HG03378 (cell line): ENCODE data around the gene AKR1D1.
"Not testable (repeated sequence)": the region's sequence is repeated elsewhere in the genome, so short reads cannot be mapped to it uniquely, and the experiment has no call there.

ENCODE experiments used
- ATAC-seq: cut with Tn5 transposase; IDR thresholded peaks from one replicate; pipeline ENCODE4 v1.9.1; 2021; ENCODE audit warnings: mild to moderate bottlenecking, moderate library complexity; ENCODE audit not compliant: unreplicated experiment

AKR1D1 gene, protein sequence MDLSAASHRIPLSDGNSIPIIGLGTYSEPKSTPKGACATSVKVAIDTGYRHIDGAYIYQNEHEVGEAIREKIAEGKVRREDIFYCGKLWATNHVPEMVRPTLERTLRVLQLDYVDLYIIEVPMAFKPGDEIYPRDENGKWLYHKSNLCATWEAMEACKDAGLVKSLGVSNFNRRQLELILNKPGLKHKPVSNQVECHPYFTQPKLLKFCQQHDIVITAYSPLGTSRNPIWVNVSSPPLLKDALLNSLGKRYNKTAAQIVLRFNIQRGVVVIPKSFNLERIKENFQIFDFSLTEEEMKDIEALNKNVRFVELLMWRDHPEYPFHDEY

DNA sequence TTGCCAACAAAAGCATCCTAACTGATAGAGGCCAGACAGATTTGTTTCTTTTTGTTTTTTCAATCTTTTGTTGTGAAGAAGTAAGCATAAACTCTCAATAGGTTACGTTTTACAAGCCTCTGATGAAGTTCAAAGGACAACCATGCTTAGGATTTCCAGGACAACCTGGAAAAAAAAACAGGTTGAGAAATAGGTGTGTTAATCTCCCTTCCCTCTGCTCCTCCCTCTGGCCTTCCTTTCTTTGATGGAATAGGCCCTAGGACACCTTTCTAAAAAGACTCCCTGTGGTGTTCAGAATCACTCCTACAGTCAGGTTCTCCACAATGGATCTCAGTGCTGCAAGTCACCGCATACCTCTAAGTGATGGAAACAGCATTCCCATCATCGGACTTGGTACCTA is at the start of gene AKR1D1:
AKR1D1 (plus strand) TSS at position 264 of the 400 bp plus-strand sequence; CDS start at position 324, 60 bp downstream.
- ATAC-seq: no peak

DNA sequence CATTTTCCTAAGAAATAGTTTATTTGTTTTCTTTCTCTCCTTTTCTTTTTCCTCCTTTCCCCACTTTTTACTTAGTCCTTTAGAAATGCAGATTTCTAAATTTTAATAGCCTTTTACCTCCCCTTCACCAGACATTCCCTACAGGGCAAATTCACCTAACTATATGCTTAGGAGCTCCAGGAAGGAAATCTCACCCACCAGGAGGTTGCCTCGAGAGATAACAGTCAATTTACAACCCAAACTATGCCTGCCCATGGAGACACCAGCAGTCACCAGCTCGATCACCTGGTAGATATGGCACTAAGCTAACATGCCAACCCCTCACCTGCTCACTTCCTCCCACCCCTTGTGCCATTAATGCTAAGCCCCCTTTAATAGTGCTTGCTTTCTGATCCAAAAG is 49.2 kb upstream of the AKR1D1 start:
- ATAC-seq: no peak

DNA sequence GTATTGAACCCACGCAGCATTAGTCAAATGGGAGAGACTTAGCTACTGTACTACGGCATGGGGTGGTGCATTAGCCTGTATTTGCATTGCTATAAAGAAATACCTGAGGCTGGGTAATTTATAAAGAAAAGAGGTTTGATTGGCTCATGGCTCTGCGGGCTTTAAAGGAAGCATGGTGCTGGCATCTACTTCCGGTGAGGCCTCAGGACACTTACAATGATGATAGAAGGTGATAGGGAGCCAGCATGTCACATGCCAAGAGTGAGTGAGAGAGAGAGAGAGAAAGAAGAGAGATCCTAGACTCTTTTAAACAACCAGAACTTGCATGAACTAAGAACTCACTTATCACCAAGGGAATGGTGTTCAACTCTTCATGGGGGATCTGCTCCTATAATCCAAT is 47.1 kb upstream of the AKR1D1 start:
- no peak for ATAC-seq

DNA sequence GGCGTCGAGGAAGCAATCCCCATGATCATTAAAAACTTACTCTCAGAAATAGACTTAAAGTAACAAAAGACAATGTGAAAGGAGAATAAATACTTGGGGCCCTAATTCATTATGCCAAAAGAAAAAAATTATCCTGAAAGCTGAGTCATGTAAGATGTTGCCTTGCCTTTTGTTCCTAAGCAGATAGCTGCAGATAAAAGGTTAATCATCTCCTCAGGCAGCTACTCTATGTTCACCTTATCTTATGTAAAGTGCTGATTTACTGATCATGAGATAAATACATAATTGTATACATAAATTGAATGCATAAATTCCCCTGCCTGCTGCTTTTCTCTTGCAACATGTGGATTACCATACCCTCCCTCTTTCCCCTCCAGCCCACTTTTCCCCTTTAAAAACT is 46.3 kb upstream of the AKR1D1 start:
- no peak for ATAC-seq

DNA sequence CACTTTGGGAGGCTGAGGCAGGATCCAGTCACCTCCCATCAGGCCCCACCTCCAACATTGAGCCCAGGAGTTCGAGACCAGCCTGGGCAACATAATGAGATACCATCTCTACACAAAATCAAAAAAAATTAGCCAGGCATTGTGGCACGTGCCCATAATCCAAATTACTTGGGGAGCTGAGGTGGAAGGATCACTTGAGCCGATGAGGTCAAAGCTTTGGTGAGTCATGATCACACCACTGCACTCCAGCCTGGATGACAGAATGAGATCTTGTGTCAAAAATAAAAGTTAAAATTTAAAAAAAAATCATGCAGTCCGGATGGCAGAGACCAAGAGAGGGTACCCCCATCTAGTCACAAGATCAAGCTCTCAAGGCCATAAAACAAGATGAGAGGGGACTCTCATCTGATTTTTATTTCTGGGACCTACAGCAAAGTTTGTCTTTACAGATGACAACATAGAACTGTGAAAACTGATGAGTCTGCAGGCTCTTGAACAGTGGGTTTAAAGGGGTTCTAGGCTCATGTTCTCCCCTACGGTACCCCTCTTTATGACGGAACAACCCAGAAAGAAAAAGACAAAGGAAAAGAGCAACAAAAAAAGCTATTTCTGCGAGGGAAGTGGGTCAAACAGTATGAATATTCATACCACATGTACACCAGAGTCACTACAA is 45.4 kb upstream of the AKR1D1 start:
- no peak for ATAC-seq

DNA sequence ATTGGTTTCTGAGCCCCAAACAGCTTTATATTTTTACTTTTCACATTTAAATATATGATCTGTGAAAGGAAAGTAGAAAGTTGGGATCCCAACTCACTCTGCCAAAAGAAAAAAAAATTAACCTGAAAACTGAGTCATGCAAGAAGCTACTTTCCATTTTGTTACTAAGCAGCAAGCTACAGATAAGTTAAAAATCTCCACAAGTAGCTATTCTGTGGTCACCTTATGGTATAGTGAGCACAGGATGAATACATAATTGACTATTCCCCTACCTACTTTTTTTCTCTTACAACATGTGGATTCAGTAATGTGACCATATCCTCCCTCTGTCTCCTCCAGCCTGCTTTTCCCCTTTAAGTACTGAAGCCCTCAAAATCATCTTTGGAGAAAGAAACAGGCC is 44.1 kb upstream of the AKR1D1 start:
- peak; percentile 88 for ATAC-seq

DNA sequence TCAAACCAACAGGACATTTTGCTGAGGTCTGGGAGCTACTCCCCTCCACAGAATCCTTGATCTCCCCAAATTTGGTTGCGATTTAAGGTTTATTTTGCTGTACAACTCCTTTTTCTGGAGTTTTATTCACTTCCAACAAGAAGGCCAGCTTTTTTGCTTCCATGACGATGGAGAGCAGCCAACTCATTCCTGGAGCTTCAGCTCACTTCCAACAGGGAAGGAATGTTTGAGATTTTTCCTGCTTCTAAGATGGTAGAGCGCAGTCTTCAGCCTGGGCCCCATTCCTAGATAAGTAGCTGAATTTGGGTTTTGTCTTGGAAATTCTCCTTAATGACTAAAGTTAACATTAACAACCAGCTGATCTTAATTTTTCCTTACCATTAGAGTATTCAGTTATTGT is 43.5 kb upstream of the AKR1D1 start:
- ATAC-seq: no peak

DNA sequence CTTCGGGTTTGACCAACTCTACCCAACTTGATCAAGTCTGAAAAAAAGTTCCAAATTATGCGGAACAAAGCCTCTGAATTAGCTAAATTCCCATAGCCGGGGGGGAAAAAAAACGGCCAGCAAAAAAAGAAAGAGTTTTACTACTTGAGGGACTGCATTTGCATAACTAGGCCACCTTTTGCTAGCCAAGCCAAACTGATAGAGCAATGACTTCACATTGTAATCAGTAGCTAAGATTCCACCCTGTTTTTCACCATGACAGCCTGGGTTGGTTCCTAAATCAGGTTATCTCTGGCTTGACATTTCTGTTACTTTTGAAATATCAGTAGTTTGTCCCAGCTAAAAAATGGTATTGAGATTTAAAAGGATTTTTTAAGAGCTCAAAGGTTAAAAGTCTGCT is 43.0 kb upstream of the AKR1D1 start:
- ATAC-seq: no peak

DNA sequence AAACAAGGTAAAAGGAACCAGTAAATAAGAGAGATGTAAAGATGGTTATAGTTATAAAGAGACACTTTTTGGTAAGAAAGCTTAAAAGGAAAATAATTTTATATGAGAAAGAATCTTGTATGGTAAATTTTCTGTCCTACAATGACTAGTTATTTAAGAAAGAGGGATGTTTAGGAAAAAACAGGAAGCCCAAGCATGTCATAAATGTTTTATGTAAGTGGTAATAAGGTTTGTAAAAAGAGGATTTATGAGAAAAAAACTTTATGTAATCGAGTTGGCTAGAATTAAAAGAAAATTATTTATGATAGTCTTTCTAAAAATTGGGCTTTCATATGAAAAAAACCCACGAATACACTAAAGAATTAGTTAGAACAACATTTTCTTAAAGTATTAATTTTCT is 40.1 kb upstream of the AKR1D1 start:
- no peak for ATAC-seq

DNA sequence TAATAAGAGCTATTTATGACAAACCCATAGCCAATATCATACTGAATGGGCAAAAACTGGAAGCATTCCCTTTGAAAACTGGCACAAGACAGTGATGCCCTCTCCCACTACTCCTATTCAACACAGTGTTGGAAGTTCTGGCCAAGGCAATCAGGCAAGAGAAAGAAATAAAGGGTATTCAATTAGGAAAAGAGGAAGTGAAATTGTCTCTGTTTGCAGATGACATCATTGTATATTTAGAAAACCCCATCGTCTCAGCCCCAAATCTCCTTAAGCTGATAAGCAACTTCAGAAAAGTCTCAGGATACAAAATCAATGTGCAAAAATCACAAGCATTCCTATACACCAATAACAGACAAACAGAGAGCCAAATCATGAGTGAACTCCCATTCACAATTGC is 36.2 kb upstream of the AKR1D1 start:
- not testable (repeated sequence) for ATAC-seq

DNA sequence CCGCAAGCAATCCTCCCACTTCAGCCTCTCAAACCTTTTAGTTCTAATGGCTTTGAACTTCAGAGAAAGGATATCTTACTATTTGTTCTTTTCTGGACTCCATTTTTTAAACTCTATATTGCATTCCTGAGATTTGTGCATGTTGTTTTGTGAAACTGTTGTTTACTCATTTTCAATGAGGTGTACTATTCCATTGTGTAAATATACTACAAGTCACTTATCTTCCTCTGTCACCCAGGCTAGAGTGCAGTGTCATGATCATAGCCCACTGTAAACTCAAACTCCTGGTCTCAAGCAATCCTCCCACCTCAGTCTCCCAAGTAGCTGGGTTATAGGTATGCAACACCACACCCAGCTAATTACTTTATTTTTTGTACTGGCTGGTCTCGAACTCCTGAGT is 31.4 kb upstream of the AKR1D1 start:
- no peak for ATAC-seq

DNA sequence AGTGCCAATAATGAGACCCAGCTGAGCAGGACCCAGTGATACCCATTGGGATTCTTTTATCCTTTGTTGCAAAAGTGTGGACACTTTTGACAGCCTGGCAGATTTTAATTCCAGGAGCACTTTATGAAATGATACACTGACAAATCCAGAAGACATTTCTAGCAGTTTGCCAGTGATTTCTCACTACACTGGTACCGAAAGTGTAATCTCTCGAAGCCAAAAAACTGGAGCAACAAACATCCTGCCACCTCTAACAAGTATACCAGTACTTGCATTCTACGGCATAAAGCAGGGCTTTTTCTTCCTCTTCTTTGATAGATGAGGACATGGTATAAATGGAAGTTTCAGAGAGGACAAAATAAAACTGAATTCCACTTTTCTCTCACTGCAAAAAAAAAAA is 28.4 kb upstream of the AKR1D1 start:
- ATAC-seq: no peak

DNA sequence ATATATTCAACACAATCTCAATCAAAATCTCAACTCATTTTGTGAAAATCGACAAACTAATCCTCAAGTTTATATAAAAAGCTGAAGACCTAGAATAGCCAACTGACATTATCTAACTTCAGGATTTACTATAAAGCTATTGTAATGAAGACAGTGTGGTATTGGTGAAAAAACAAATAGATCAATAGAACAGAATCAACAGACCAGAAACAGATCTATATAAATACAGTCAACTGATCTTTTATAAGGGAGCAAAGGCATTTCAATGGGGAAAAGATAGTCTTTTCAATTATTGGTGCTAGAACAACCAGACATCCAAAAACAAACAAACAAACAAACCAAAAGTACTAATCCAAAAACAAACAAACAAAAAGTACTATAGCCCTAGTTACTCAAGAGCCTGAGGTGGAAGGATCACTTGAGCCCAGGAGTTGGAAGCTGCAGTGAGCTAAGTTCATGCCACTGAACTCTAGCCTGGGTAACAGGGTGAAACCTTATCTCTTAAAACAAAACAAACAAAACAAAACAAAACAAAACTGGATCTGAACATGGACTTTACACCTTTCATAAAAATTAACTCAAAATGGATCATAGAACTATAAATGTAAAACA is 26.6 kb upstream of the AKR1D1 start:
- ATAC-seq: no peak

DNA sequence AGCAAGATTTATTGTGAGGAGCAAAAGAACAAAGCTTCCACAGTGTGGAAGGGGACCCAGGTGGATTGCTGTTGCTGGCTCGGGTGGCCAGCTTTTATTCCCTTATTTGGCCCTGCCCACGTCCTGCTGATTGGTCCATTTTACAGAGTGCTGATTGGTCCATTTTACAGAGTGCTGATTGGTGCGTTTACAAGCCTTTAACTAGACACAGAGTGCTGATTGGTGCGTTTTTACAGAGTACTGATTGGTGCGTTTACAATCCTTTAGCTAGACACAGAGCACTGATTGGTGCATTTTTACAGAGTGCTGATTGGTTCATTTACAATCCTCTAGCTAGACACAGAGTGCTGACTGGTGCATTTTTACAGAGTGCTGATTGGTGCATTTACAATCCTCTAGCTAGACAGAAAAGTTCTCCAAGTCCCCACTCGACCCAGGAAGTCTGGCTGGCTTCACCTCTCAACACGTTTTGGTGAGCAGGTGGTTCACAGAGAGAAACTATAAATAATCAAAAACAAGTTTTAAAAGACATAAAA is 24.5 kb upstream of the AKR1D1 start:
- ATAC-seq: not testable (repeated sequence)

DNA sequence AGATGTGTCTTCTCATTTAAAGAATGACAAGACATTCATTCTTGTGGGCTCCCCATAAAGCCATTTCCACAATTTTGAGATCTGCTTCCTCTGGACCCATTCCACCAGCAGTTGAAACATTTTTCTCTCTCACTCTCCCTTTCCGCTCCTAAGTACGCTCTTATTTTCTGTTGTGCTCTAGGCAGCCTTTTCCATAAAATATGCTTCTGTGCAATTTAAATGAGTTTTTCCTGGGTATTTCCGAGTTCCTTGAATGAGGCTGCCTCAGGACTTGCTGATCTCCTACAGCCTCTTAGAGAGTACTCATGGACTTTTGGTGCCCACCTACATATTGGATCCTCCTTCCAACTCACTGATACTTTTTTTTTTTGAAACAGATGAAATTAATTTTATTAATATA is 23.6 kb upstream of the AKR1D1 start:
- no peak for ATAC-seq

DNA sequence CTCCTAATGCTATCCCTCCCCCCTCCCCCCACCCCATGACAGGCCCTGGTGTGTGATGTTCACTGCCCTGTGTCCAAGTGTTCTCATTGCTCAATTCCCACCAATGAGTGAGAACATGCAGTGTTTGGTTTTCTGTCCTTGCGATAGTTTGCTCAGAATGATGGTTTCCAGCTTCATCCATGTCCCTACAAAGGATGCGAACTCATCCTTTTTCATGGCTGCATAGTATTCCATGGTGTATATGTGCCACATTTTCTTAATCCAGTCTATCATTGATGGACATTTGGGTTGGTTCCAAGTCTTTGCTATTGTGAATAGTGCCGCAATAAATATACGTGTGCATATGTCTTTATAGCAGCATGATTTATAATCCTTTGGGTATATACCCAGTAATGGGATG is 20.6 kb upstream of the AKR1D1 start:
- ATAC-seq: not testable (repeated sequence)

DNA sequence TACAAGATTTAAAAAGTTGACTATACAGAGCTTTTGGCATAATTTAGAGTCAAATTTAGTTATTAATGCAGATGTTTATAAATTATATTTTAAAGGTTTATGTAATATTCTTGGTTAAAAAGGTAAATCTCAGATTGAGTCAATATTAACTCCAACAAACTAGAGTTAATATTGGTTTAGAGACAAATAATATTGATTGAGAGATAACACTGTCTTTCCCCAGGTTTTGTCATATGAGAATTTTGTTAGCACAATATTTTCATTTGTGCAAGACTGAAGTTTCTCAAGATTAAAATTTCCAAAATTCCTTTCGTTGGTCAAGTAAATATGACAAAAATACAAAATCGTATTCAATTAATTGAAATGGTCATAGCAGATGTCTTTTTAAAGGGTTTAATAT is 12.9 kb upstream of the AKR1D1 start:
- ATAC-seq: no peak

DNA sequence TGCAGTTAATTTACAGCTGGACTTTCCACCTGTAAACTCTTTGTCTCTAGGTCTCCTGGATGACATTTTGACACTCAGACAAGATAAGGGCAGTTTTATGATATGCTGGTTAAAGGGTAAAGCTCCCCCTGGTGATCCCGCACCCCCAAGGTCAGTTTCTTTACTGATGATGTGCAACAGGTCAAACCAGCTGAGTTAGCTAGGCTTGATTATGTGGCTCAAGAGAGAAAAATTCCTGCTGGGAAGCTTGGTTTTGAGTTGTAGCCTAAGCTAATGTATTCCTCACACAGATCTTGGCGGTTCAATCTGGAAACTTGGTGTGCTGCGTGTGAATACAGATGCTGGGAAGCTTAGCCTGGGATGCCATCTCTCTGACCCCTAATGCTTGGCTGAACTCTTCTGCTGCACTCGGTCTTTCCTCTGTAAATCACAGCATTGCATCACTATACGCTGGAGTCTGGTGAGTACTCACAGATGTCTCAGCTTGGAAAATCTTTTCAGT is 11.4 kb upstream of the AKR1D1 start:
- no peak for ATAC-seq

DNA sequence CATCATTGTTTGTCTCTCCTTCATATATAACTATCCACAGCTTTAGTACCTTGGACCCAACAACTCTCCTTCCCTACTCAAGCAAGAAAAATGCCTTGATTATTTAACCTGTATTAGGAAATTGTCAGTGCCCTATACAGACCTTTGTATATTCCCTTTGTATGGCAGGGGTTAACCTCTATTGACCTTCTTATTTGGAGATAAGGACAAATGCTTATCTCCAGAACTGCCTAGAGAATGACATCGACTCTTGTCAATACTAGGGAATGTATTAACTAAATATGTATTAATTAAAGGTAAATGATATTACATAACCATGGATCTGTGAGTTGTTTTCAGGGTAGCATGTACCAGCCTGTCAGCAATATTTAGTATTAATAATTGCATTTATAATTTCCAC is 10.4 kb upstream of the AKR1D1 start:
- ATAC-seq: no peak

DNA sequence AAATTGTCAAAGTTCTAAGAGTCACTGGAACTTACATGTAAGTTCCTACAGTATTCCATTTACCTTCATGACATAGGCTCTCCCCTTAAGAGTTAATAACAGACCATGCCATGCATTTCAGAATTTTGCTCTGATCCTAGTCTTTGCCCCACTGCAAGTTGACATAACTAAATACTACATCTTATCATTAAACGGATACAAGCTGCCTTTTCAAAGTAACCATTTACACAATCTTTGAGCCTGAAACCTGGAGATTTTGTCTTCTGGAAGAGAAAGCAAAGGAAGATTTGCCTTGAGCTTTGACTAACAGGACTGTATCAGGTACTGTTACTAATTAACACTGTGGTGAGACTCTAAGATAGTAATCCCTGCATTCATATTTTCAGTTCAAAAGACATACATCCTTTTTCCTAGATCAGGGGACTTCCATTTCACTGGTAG is 9.3 kb upstream of the AKR1D1 start:
- ATAC-seq: peak; percentile 75

DNA sequence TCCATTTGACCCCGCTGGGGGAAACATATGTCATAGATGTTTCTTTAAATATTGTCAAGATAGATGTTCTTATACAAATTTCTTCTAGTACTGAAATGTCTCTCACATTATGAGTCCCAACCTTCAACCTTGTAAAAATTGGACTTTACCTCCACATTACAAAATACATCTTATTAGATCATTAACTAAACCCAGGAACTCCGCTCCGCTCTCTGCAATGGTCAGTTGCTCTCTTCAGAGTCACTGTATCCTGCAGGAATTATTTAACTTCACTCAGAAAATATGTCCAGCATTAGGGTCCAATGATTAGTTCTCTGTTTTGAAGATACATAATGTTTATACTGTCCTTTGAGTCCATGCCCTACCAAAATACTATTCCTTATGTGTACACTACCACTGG is 8.5 kb upstream of the AKR1D1 start:
- no peak for ATAC-seq

DNA sequence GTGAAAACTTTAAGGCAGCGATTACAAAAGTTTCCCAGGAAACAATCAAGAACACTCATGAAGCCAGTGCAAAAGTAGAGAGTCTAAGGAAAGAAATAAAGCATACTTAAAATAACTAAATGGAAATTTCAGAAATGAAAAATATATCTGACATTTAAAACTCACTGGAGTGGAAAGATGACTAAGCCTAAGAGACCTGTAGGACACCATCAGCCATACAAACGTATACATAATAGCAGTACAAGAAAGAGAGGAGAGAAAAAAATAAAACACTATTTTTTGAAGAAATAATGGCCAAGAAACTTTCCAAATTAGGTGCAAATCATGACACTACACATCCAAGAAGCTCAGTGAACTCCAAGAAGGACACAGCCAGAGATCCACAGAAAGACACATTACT is 5.4 kb upstream of the AKR1D1 start:
- no peak for ATAC-seq
